PC-9 (cell line): ENCODE data around the gene DTX4. TPM values are rescaled to one million over a fixed set of nuclear protein-coding genes. Genes with fewer than 3 reads are reported as not detected.

ENCODE experiments used
- BruUV-seq: library from RNA; stranded (reverse); fragments of 400-500 nt; replicated peaks from 2 replicates; lab custom pipeline; 2021; lab: Mats Ljungman, UMichigan
- CTCF ChIA-PET: fragments of 300-600 bp; sonication (Branson Sonifier 250); formaldehyde crosslinking; loops from one replicate; lab custom pipeline; 2022; ENCODE audit warnings: antibody characterized with exemption; lab: Charles Lee
- POLR2A ChIA-PET: fragments of 300-600 bp; sonication (Branson Sonifier 250); formaldehyde crosslinking; loops from one replicate; lab custom pipeline; 2022; ENCODE audit warnings: antibody characterized with exemption; ENCODE audit not compliant: unreplicated experiment; lab: Charles Lee
- DNase-seq, 2 experiments: peaks; one replicate each; pipeline versions ENCODE4 v3.0.0 to v3.0.0-alpha.2; 2015 to 2022; ENCODE audit warnings: mixed read lengths in 1 of 2
- H2AFZ ChIP-seq: fragments of 200-600 bp; sonication (generic); 2 replicates; pipeline ENCODE4 v1.8.1; 2017; ENCODE audit warnings: antibody characterized with exemption
- H3F3A ChIP-seq: fragments of 200-600 bp; sonication (generic); 2 replicates; pipeline ENCODE4 v1.8.1; 2017; ENCODE audit warnings: antibody characterized with exemption, mild to moderate bottlenecking, low read depth; ENCODE audit not compliant: insufficient read depth
- H3K27ac ChIP-seq: fragments of 200-600 bp; sonication (generic); 2 replicates; pipeline ENCODE4 v1.6.1; 2016; ENCODE audit warnings: mixed run types
- H3K27me3 ChIP-seq: fragments of 200-600 bp; sonication (generic); 2 replicates; pipeline ENCODE4 v1.6.1; 2016; ENCODE audit warnings: low read depth, mixed run types; ENCODE audit not compliant: insufficient read depth
- H3K36me3 ChIP-seq: fragments of 200-600 bp; sonication (generic); 2 replicates; pipeline ENCODE4 v1.6.1; 2016; ENCODE audit warnings: low read depth, mixed run types
- H3K4me1 ChIP-seq: fragments of 200-600 bp; sonication (generic); replicated peaks from 2 replicates; pipeline ENCODE4 v1.6.1; 2016; ENCODE audit warnings: mixed run types; ENCODE audit not compliant: insufficient read depth
- H3K4me2 ChIP-seq: fragments of 200-600 bp; sonication (generic); 2 replicates; pipeline ENCODE4 v1.6.1; 2017; ENCODE audit warnings: mixed run types
- H3K4me3 ChIP-seq: fragments of 200-600 bp; sonication (generic); 2 replicates; pipeline ENCODE4 v1.6.1; 2016; ENCODE audit warnings: mixed run types
- H3K79me2 ChIP-seq: fragments of 200-600 bp; sonication (generic); 2 replicates; pipeline ENCODE4 v1.6.1; 2017; ENCODE audit warnings: low read depth, mixed run types
- H3K9me2 ChIP-seq: fragments of 200-600 bp; sonication (generic); 2 replicates; pipeline ENCODE4 v1.8.1; 2017; ENCODE audit warnings: mild to moderate bottlenecking; ENCODE audit not compliant: insufficient read depth
- H3K9me3 ChIP-seq: fragments of 200-600 bp; sonication (generic); 2 replicates; pipeline ENCODE4 v1.8.1; 2016; ENCODE audit warnings: low read depth; ENCODE audit not compliant: insufficient read depth
- H4K20me1 ChIP-seq: fragments of 200-600 bp; sonication (generic); 2 replicates; pipeline ENCODE4 v1.8.1; 2017; ENCODE audit not compliant: insufficient read depth
- EZH2 ChIP-seq: fragments of 200-600 bp; sonication (generic); IDR thresholded peaks from 2 replicates; pipeline ENCODE4 v1.8.0; 2017; ENCODE audit warnings: antibody characterized with exemption, low read depth
- intact Hi-C: fragments of 100-400 bp; cut with micrococcal nuclease; formaldehyde crosslinking; loops from one replicate; pipeline ENCODE4 v1.10.0; 2022; ENCODE audit not compliant: unreplicated experiment
- total RNA-seq: library from RNA; stranded (reverse); gene quantifications from 2 replicates; pipeline ENCODE4 v1.2.3, GENCODE V29; 2021
- TF ChIP-seq, protein P1 (sequence below): fragments of 200-600 bp; sonication (generic); conservative IDR thresholded peaks from 2 replicates; pipeline ENCODE4 v1.6.1; 2017; ENCODE audit warnings: mixed run types, antibody characterized with exemption, mild to moderate bottlenecking, moderate library complexity

Gene DTX4
- total RNA-seq, 1 experiment from 2014 or later, result 34.5 TPM

DNA sequence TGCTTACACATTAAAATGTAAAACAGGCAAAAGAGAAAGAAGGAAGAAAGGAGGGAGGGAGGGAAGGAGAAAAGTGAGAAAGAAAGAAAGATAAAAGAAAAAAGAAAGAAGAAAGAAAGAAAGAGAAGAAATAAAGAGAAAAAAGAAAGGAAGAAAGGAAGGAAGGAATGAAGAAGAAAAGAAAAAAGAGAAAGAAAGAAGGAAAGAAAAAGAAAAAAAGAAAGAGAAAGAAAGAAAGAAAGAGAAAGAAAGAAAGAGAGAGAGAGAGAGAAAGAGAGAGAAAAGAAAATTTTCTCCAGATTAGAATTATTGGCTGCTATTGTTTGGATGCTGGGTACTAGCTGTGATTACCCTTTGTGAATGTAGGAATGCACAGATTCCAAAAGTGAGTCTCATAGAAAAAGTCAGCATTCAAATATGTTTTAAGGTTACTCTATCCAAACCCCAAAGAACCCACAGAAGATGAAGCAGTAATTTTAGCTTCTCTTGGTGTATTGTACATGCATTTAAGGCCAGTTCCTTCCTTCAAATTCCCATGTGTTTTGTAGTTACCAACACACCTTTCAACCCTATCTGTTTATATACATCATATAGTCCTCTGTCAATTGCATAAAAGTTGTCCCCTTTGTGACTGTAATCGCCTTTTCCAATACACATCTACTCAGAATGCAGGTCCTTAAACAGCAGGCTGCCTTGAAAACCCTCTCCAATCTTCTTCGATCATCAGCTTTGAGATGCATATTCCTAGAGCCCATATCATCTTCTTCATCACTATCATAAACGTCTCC, 30.1 kb upstream of the DTX4 start:
- peak overlapping the region; percentile 78 for H3K4me2 ChIP-seq
- no peaks in the 10 kb centered on the region for H3K27me3 ChIP-seq
- intact Hi-C loops, result loop anchor here (1.0 to 10.0 kb wide), 5 partner anchors 31 to 1477 kb away; partner anchors contain the start of genes DTX4, FAM111B and ZDHHC5
- ChIA-PET POLR2A (interaction anchor here (0.6 kb wide), 4 partner anchors 32 to 1475 kb away, joined by 3 to 5 read pairs (median 4); no protein-coding TSS in a partner anchor), CTCF (interaction anchor here (0.6 to 1.8 kb wide), 5 partner anchors 16 to 1648 kb away, joined by 3 to 11 read pairs (median 3); partner anchors contain the start of gene DTX4)
- H3K36me3 ChIP-seq, result peaks cover 6% of the 10 kb centered on the region; the same call in 1 of the 2 replicates
- H3K4me3 ChIP-seq, result peak overlapping the region; percentile 72
- no peaks in the 10 kb centered on the region for H4K20me1 ChIP-seq
- H3K4me1 ChIP-seq, result peaks cover 37% of the 10 kb centered on the region
- BruUV-seq, result TSS peak; percentile 67
- H3F3A ChIP-seq, result peaks cover 29% of the 10 kb centered on the region
- no peaks in the 10 kb centered on the region for H3K79me2 ChIP-seq
- peak overlapping the region; percentile 81 for H2AFZ ChIP-seq
- TF ChIP-seq, protein P1, sequence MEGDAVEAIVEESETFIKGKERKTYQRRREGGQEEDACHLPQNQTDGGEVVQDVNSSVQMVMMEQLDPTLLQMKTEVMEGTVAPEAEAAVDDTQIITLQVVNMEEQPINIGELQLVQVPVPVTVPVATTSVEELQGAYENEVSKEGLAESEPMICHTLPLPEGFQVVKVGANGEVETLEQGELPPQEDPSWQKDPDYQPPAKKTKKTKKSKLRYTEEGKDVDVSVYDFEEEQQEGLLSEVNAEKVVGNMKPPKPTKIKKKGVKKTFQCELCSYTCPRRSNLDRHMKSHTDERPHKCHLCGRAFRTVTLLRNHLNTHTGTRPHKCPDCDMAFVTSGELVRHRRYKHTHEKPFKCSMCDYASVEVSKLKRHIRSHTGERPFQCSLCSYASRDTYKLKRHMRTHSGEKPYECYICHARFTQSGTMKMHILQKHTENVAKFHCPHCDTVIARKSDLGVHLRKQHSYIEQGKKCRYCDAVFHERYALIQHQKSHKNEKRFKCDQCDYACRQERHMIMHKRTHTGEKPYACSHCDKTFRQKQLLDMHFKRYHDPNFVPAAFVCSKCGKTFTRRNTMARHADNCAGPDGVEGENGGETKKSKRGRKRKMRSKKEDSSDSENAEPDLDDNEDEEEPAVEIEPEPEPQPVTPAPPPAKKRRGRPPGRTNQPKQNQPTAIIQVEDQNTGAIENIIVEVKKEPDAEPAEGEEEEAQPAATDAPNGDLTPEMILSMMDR, result no peak
- TF ChIP-seq EZH2, result no peak
- no peak for DNase-seq
- H3K9me3 ChIP-seq, result 0 out of 2 replicates have a peak, but pooled peaks cover 2% of the 10 kb centered on the region
- H3K27ac ChIP-seq, result peak overlapping the region; percentile 61
- H3K9me2 ChIP-seq, result no peaks in the 10 kb centered on the region; the same call in 1 of the 2 replicates

DNA sequence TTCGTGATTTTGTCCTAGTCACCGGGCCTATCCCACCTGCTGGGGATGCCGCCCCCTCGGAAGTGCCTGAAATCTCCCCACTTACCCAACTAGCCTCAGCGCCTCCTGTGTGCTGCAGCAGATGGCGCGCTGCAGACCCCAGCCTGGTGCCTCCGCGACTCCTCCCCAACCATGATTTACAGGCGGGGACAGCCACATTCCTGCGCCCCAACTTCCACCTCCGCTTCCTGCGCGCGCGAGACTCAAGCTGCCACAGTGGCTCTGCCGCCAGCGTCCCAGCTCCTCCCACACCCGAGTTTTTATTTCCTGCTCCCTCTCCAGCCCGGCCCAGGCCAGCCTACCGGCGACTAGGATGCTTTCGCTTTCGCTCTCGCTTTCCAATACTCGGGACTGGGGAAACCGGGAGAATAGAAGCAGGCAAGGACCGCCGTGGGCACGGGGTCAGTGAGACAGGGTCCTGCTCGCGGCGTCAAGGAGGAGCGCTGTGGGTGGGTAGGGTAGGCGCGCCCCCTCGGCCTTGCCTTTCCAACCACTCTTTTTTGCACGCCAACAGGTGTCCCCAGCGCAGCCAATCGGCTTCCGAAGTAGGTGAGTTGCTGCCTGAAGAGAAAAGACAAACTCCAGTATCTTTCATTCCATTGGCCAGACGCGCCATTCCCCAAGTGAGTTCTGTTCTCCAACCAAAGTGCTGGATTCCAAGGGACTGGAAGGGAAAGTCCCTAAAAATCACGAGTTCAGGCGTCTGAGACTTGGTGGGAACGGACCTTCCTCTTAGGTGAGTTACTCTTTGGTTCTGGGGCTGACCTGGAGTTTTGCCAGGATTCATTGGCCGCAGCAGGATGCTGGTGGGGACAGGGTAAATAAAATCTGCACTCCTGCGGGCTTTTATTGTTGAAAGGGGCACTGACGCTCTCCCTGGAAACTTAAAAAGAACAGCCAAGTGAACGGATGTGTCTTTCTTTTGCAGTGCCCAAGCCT, 29.1 kb upstream of the DTX4 start, which contains the start of gene FAM111A:
TSS of gene FAM111A (plus strand) at position 327 of the 978 bp plus-strand sequence. CDS start 6,017 bp downstream, outside the sequence.
- 0 out of 2 replicates have a peak, but pooled peaks cover 2% of the 10 kb centered on the region for H3K9me3 ChIP-seq
- H3K27ac ChIP-seq, result peak within 1 kb of the TSS; percentile 61
- H3K79me2 ChIP-seq, result no peaks in the 10 kb centered on the region
- no peaks in the 10 kb centered on the region for H4K20me1 ChIP-seq
- H3K27me3 ChIP-seq, result no peaks in the 10 kb centered on the region
- H3K4me2 ChIP-seq, result peak within 1 kb of the TSS; percentile 78
- POLR2A ChIA-PET, result interaction anchor here (0.6 kb wide), 3 partner anchors 33 to 1476 kb away, joined by 3 to 5 read pairs (median 3); no protein-coding TSS in a partner anchor
- peak within 1 kb of the TSS; percentile 72 for H3K4me3 ChIP-seq
- H3K4me1 ChIP-seq, result peaks cover 37% of the 10 kb centered on the region
- peak; percentile 91 to 94 for DNase-seq
- intact Hi-C loops, result loop anchor here (1.0 to 10.0 kb wide), 5 partner anchors 30 to 1478 kb away; partner anchors contain the start of genes DTX4, FAM111B and ZDHHC5
- CTCF ChIA-PET, result interaction anchor here (0.6 to 1.8 kb wide), 3 partner anchors 15 to 36 kb away, joined by 3 to 11 read pairs (median 3); partner anchors contain the start of gene DTX4
- peaks cover 7% of the 10 kb centered on the region; the same call in 1 of the 2 replicates for H3K36me3 ChIP-seq
- no peaks in the 10 kb centered on the region; the same call in 1 of the 2 replicates for H3K9me2 ChIP-seq
- H3F3A ChIP-seq, result peaks cover 29% of the 10 kb centered on the region
- H2AFZ ChIP-seq, result peak within 1 kb of the TSS; percentile 81
- BruUV-seq, result TSS peak; percentile 35
- TF ChIP-seq, protein P1, result no peak; the same call in 1 of the 2 replicates
- TF ChIP-seq EZH2, result no peak
